ENCODE data around the gene MARS1.
A peak's percentile ranks its signal among the peaks of the same experiment; 100 is the strongest.

The MARS1 gene

GRCh38 chr12:57551637-57552305 lies 63.9 kb downstream of the MARS1 start:
- no peak for DNase-seq (ENCODE audit: low read depth)

DNA sequence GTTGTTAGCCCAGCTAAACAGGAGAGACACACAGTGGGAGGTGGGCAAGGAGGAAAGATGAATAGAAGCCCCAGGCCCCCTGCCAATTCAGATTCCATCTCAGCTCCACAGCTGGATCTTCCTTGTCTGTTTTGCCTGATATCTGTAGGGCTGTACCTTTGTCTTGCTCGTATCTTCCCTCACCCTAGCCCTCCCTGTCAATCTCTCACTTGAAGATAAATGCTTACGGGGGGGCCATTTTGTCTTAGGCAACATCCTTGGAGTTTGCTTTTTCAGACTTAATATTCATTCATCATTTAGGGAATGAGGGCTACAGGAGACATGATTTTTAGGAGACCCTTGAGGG lies 64.4 kb downstream of the MARS1 start:
- no peak for DNase-seq (ENCODE audit: low read depth)

- peak; percentile 16 for DNase-seq (ENCODE audit: low read depth)
Measured at GRCh38 chr12:57552835-57553313, 65.0 kb downstream of the MARS1 start.

GRCh38 chr12:57553343-57554202 lies 65.7 kb downstream of the MARS1 start:
- no peak for DNase-seq (ENCODE audit: low read depth)

GRCh38 chr12:57554453-57554852 lies 66.6 kb downstream of the MARS1 start:
- no peak for DNase-seq (ENCODE audit: low read depth)

DNA sequence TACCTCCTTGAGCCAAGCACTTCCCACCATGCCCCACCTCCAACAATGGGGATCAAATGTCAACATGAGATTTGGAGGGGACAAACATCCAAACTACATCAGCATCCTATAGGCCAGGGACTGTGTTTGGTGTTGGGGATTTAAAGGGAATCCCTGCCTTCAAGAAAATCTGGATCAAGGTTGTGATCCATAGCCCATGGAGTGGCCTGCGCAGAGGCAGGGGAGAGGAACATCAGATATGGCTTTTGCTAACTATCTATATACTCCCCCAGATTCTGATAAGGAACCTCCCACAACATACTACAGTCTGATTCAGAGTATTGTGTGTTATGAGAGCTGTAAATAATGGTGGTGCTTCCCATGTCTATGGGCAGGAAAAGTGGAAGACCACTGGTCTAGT lies 67.0 kb downstream of the MARS1 start:
- no peak for DNase-seq (ENCODE audit: low read depth)

- no peak for DNase-seq (ENCODE audit: low read depth)
Measured at GRCh38 chr12:57558864-57559263, 71.0 kb downstream of the MARS1 start.

DNA sequence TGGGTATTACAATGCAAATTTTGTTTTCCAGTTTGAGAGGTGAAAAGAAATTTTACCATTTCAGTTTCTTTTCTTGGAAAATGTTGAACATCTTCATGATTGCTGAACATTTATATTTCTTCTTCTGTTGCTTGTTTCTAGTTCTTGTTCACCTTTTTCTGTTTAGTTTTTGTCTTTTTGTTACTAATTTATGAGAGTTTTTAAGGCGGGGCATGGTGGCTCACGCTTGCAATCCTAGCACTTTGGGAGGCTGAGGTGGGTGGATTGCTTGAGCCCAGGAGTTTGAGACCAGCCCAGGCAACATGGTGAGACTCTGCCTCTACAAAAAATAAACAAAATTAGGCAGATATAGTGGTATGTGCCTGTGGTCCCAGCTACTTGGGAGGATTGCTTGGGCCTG lies 72.6 kb downstream of the MARS1 start:
- no peak for DNase-seq (ENCODE audit: low read depth)

DNA sequence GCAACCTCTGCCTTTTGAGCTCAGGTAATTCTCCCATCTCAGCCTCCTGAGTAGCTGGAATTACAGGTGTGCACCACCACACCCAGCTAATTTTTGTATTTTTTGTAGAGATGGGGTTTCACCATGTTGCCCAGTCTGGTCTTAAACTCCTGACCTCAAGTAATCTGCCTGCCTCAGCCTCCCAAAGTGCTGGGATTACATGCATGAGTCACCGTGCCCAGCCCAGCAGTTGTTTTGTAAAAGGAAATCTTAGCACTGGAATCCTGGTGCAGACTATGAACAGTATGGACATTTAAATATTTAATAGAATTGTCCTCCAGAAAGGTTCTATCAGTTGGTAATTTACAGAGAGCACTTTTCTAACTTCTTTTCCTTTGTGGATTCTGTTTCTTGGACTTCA lies 73.2 kb downstream of the MARS1 start:
- DNase-seq (ENCODE audit: low read depth), result peak; percentile 56

GRCh38 chr12:57563358-57563757 lies 75.5 kb downstream of the MARS1 start:
- no peak for DNase-seq (ENCODE audit: low read depth)

- no peak for DNase-seq (ENCODE audit: low read depth)
Measured at GRCh38 chr12:57564178-57564740, 76.4 kb downstream of the MARS1 start.

All from iris pigment epithelial cell (primary cell).